Testis (tissue), 2 donors: ENCODE results near the gene CBX5.

ENCODE experiments used
- POLR2A ChIP-seq: fragments of 450-650 bp; IDR thresholded peaks from one replicate; pipeline ENCODE4 v1.6.1; 2017; ENCODE audit warnings: antibody characterized with exemption, mild to moderate bottlenecking, moderate library complexity
- TF ChIP-seq, protein P1 (sequence below), 3 experiments: fragments of 450-650 bp in 2 of 3; fragments of 200-600 bp in 1 of 3; sonication (generic) in 1 of 3; IDR thresholded peaks; one replicate each; pipeline ENCODE4 v1.5.1; 2016 to 2019; ENCODE audit warnings: antibody characterized with exemption in 3 of 3, mild to moderate bottlenecking in 2 of 3, moderate library complexity in 1 of 3

DNA sequence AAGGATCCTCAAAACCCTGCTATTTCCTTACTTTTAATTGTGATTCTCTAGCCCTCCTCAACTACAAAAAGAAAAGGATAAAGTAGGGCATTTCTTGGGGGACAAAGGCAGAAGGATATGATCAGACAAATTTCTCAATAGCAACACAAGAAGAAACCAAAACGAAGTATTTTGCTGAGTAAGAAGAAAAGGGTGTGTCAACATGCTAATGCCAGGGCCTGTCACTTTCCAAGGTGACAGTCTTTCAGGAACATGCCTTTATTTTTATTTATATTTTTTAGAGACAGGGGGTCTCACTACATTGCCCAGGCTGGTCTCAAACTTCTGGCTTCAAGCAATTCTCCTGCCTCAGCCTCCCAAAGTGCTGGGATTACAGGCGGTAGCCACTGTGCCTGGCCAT lies 39.8 kb downstream of the CBX5 start:
- TF ChIP-seq, protein P1, sequence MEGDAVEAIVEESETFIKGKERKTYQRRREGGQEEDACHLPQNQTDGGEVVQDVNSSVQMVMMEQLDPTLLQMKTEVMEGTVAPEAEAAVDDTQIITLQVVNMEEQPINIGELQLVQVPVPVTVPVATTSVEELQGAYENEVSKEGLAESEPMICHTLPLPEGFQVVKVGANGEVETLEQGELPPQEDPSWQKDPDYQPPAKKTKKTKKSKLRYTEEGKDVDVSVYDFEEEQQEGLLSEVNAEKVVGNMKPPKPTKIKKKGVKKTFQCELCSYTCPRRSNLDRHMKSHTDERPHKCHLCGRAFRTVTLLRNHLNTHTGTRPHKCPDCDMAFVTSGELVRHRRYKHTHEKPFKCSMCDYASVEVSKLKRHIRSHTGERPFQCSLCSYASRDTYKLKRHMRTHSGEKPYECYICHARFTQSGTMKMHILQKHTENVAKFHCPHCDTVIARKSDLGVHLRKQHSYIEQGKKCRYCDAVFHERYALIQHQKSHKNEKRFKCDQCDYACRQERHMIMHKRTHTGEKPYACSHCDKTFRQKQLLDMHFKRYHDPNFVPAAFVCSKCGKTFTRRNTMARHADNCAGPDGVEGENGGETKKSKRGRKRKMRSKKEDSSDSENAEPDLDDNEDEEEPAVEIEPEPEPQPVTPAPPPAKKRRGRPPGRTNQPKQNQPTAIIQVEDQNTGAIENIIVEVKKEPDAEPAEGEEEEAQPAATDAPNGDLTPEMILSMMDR (IDR thresholded peaks at IDR 0.05) = no peak
- TF ChIP-seq POLR2A = no peak
